GM18907 (cell line): ENCODE data around the gene ARHGEF28.

Experiments used
- ATAC-seq: cut with Tn5 transposase; IDR thresholded peaks from one replicate; pipeline ENCODE4 v1.9.1; 2021; ENCODE audit warnings: mild to moderate bottlenecking, moderate library complexity; ENCODE audit not compliant: unreplicated experiment

Gene ARHGEF28

GRCh38 chr5:73735032-73735734 is 109.2 kb downstream of the ARHGEF28 start:
- ATAC-seq, result no peak

GRCh38 chr5:73739650-73740049 is 113.7 kb downstream of the ARHGEF28 start:
- no peak for ATAC-seq

GRCh38 chr5:73740274-73740790 is 114.3 kb downstream of the ARHGEF28 start:
- no peak for ATAC-seq

- ATAC-seq, result no peak
These were observed 117.2 kb downstream of the ARHGEF28 start for GRCh38 chr5:73743161-73743560.

GRCh38 chr5:73745836-73746235 is 119.8 kb downstream of the ARHGEF28 start:
- ATAC-seq, result no peak

GRCh38 chr5:73746608-73747007 is 120.6 kb downstream of the ARHGEF28 start:
- ATAC-seq, result no peak

- ATAC-seq, result no peak
These were observed 121.8 kb downstream of the ARHGEF28 start for GRCh38 chr5:73747696-73748380.

- no peak for ATAC-seq
These were observed 122.8 kb downstream of the ARHGEF28 start for GRCh38 chr5:73748510-73749400.

- ATAC-seq, result no peak
These were observed 123.7 kb downstream of the ARHGEF28 start for GRCh38 chr5:73749485-73750270.

GRCh38 chr5:73751254-73751914 is 125.4 kb downstream of the ARHGEF28 start:
- ATAC-seq, result no peak

- ATAC-seq, result no peak
These were observed 128.3 kb downstream of the ARHGEF28 start for GRCh38 chr5:73754254-73754653.

- ATAC-seq, result no peak
These were observed 131.4 kb downstream of the ARHGEF28 start for GRCh38 chr5:73757416-73757815.

- ATAC-seq, result no peak
These were observed 133.8 kb downstream of the ARHGEF28 start for GRCh38 chr5:73759771-73760170.

GRCh38 chr5:73763300-73764032 is 137.5 kb downstream of the ARHGEF28 start:
- ATAC-seq, result no peak

- no peak for ATAC-seq
These were observed 138.6 kb downstream of the ARHGEF28 start for GRCh38 chr5:73764586-73764985.

GRCh38 chr5:73764996-73765395 is 139.0 kb downstream of the ARHGEF28 start:
- ATAC-seq, result no peak

GRCh38 chr5:73766902-73767301 is 140.9 kb downstream of the ARHGEF28 start:
- no peak for ATAC-seq

- ATAC-seq, result no peak
These were observed 144.4 kb downstream of the ARHGEF28 start for GRCh38 chr5:73770172-73771025.
